GM18868 (cell line): ENCODE measurements around the gene TBC1D10B.

Experiments
- ATAC-seq: cut with Tn5 transposase; IDR thresholded peaks from one replicate; pipeline ENCODE4 v1.9.1; 2021; ENCODE audit warnings: mild to moderate bottlenecking, moderate library complexity; ENCODE audit not compliant: unreplicated experiment

The TBC1D10B gene, protein sequence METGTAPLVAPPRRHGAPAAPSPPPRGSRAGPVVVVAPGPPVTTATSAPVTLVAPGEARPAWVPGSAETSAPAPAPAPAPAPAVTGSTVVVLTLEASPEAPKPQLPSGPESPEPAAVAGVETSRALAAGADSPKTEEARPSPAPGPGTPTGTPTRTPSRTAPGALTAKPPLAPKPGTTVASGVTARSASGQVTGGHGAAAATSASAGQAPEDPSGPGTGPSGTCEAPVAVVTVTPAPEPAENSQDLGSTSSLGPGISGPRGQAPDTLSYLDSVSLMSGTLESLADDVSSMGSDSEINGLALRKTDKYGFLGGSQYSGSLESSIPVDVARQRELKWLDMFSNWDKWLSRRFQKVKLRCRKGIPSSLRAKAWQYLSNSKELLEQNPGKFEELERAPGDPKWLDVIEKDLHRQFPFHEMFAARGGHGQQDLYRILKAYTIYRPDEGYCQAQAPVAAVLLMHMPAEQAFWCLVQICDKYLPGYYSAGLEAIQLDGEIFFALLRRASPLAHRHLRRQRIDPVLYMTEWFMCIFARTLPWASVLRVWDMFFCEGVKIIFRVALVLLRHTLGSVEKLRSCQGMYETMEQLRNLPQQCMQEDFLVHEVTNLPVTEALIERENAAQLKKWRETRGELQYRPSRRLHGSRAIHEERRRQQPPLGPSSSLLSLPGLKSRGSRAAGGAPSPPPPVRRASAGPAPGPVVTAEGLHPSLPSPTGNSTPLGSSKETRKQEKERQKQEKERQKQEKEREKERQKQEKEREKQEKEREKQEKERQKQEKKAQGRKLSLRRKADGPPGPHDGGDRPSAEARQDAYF

DNA sequence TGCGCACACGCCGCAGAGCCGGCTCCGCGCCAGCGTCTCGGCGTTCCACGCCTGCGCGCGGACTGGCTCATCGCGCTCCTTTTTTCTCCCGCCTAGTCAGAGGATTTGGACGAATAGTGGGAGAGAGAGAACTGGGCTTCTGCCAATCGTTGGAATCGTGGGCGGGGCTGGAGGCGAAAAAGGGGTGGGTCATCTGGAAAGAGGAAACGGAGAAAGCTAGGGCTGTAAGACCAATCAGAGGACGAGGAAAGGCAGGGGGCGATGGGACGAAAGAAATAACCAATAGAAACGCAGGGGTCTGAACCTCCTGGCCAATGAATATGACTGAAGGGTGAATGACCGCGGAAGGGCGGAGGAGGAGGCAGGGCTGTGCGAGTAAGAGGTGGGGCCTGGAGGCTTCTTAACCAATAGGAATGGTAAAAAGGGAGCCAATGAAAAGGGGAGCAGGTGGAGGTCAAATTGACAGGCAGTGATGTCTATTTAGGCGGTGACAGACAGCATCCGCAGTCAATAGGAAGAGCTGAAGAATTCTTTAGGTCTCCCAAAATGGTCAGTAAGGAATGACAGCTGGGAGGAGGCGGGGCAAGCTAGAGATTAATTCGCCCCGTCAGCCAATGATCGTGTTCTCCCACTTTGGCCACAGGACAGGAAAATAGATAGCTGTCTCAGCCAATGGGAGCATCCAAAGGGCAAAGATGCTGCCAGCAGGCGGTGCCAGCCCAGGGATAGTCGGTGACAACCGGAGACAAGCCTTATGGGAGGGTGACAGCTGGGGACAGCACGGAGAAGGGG is at the start of gene TBC1D10B:
TSS of gene TBC1D10B (minus strand) at position 39 of the 792 bp plus-strand sequence. CDS start 311 bp downstream, outside the sequence.
- peak; percentile 76 for ATAC-seq

- no peak for ATAC-seq
Measured at GRCh38 chr16:30418350-30419181, 48.3 kb upstream of the TBC1D10B start.

GRCh38 chr16:30417529-30418349 is 47.4 kb upstream of the TBC1D10B start:
- no peak for ATAC-seq

GRCh38 chr16:30416624-30417528 is 46.6 kb upstream of the TBC1D10B start:
- ATAC-seq, result no peak

GRCh38 chr16:30416047-30416603 is 45.8 kb upstream of the TBC1D10B start:
- no peak for ATAC-seq

DNA sequence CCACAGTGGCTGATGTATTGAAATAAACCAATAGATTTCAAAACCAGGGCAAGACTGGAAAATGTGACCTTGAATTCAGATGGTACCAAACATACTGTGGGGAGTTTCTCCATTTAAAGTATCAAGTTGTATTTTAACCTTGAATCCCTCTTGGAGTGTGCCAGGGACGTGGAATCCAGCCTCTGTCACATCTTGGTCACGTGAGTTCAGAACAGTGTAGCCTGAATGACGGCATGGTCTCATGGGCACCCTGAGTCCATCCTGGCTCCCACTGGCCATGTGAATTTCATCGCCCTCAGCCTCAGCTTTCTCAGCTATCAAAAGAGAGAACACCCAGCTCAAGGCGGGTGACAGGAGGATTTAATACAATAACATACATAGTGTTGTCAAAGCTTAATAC is 43.9 kb upstream of the TBC1D10B start:
- no peak for ATAC-seq

- ATAC-seq, result no peak
Measured at GRCh38 chr16:30413112-30413806, 43.0 kb upstream of the TBC1D10B start.

DNA sequence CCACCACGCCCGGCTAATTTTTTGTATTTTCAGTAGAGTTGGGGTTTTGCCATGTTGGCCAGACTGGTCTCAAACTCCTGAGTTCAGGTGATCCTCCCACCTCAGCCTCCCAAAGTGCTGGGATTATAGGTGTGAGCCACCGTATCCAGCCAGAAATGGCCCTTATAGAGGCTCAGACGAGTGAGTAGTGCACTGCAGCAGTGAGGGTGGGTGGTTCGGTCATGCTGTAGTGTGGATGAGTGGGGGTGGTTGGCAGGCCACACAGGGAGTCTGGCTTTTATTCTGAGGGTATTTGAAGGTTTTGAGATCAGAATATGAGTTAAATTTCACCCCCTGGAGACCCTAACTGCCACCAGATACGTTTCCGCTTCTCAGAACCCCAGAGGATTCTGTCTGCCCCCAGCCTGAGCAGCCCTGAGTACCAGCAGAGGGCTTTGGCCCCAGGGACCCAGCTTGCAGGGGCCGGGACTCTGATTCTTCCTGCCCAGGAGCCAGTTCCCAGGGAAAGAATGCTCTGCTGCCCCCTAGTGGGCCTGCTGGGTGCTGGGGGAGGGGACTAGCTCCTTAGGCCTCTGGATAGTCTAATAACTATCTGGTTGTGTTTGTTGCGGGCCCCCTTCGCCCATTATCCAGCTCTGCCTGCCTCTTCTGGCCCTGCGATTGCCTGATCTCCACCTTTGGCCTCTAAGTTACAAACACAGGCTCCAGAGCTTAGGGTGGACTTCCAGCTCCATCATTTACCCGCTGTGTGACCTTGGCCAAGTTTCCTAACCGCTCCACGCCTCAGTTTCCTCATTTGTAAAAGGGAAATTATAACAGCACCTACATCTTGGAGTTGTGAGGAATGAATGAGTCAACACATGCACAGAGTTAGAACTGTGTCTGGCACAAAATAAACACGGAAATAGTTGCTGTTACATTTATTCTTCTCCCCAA is 39.1 kb upstream of the TBC1D10B start:
- ATAC-seq, result no peak

GRCh38 chr16:30407804-30408534 is 37.7 kb upstream of the TBC1D10B start:
- no peak for ATAC-seq

GRCh38 chr16:30407102-30407803 is 37.0 kb upstream of the TBC1D10B start, which contains the start of gene ZNF771:
Gene ZNF771, plus strand, starts transcription at chr16:30407606. Its CDS starts 448 bp downstream, at chr16:30408054.
- ATAC-seq, result peak; percentile 79

DNA sequence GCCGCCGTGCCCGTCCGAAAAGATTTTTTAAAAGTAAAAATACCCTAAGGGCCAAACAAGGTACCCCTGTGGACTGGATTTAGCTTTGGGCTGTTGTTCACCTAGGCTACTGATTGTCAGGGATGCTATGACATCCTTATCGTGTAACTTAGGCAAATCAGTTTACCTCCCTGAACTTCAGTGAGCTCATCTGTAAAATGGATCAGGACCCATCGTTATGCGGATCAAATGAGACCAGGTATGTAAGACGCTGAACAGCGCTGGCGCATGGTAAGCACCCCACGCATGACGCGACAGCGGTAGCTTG is 36.5 kb upstream of the TBC1D10B start:
- no peak for ATAC-seq

DNA sequence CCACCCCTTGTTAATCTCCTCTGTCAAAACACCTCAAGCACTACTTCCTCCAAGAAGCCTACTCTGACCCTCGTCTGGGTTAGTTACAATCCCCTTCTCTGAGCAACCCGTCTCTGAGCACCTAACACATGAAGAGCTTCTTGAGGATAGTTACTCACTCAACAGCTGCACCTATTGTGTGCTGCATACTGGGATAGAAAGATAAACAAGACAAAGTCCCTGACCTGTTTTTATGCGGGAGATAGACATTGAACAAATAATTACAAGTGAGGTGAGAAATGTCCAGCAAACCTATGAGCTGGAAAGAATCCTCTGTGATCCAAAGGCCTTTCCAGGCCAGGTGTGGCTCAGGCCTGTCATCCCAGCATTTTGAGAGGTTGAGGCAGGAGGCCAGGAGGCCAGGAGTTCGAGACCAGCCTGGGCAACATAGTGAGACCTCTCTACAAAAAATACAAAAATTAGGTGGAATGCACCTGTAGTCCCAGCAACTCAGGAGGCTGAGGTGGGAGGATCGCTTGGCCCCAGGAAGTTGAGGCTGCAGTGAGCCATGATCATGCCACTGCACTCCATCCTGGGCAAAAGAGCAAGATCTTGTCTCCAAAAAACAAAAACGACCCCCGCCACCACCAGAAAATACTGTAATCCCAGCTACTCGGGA is 31.6 kb upstream of the TBC1D10B start:
- ATAC-seq, result no peak

- ATAC-seq, result no peak
Measured at GRCh38 chr16:30399435-30400186, 29.3 kb upstream of the TBC1D10B start.
